Endothelial cell of umbilical vein (primary cell): Measurements from ENCODE around the gene SLC25A38. TPM values are rescaled to one million over a fixed set of nuclear protein-coding genes. Genes with fewer than 3 reads are reported as not detected.
"Not testable (repeated sequence)": the region's sequence is repeated elsewhere in the genome, so short reads cannot be mapped to it uniquely, and the experiment has no call there.

Source experiments
- BruUV-seq: library from RNA; stranded (reverse); fragments of 400-500 nt; replicated peaks from 2 replicates; lab custom pipeline; 2021; lab: Mats Ljungman, UMichigan
- CTCF ChIA-PET: fragments of 300-600, 350-600 bp; sonication (Branson Sonifier 250); formaldehyde crosslinking; loops from one replicate; lab custom pipeline; 2021; ENCODE audit warnings: antibody characterized with exemption, inconsistent platforms; lab: Charles Lee
- POLR2A ChIA-PET: fragments of 300-600, 350-600 bp; sonication (Branson Sonifier 250); formaldehyde crosslinking; loops from one replicate; lab custom pipeline; 2021; ENCODE audit warnings: antibody characterized with exemption, inconsistent platforms; lab: Charles Lee
- DNase-seq: peaks from one replicate; pipeline ENCODE4 v3.0.0-alpha.2; 2011; ENCODE audit warnings: low read depth, low spot score
- FAIRE-seq: peaks from 2 replicates; lab custom pipeline; 2011; peaks lifted over from hg19 to GRCh38; lab: Jason Lieb, UNC
- H2AFZ ChIP-seq: 2 replicates; pipeline ENCODE4 v1.6.0; 2012; ENCODE audit warnings: low read depth, low read length, control low read depth, inconsistent platforms
- H3K27ac ChIP-seq: 2 replicates; pipeline ENCODE4 v1.5.1; 2011; ENCODE audit warnings: low read depth, mild to moderate bottlenecking, control low read depth, low read length, moderate library complexity; ENCODE audit not compliant: insufficient read depth
- H3K27me3 ChIP-seq, 2 experiments: 2 replicates each; pipeline versions ENCODE4 v1.6.0 to v1.6.1; 2011; ENCODE audit warnings: low read length in 2 of 2, mixed read lengths in 1 of 2; ENCODE audit not compliant: control insufficient read depth in 2 of 2, insufficient read depth in 2 of 2
- H3K36me3 ChIP-seq, 2 experiments: 2 replicates in 1 of 2; 3 replicates in 1 of 2; pipeline ENCODE4 v1.5.1; 2011; ENCODE audit warnings: low read length in 2 of 2, mild to moderate bottlenecking in 1 of 2, moderate library complexity in 1 of 2; ENCODE audit not compliant: control insufficient read depth in 2 of 2, insufficient read depth in 2 of 2; ENCODE audit errors: extremely low read depth in 1 of 2
- H3K4me1 ChIP-seq: 3 replicates; pipeline ENCODE4 v1.5.1; 2011; ENCODE audit warnings: mild to moderate bottlenecking, low read length; ENCODE audit not compliant: control insufficient read depth, insufficient read depth; ENCODE audit errors: extremely low read depth
- H3K4me2 ChIP-seq: 2 replicates; pipeline ENCODE4 v1.6.1; 2011; ENCODE audit warnings: low read length, control low read depth, mixed read lengths; ENCODE audit not compliant: insufficient read depth
- H3K4me3 ChIP-seq, 3 experiments: fragments of 200-600 bp in 1 of 3; sonication (generic), shearing (Covaris generic) in 1 of 3; replicated peaks in 1 of 3; 2 replicates each; pipeline ENCODE4 v1.5.1; 2011 to 2016; ENCODE audit warnings: control low read depth in 3 of 3, low read length in 3 of 3, mild to moderate bottlenecking in 2 of 3, inconsistent platforms in 1 of 3, low read depth in 1 of 3, moderate library complexity in 1 of 3; ENCODE audit not compliant: insufficient read depth in 1 of 3
- H3K79me2 ChIP-seq: 2 replicates; pipeline ENCODE4 v1.6.0; 2012; ENCODE audit warnings: low read length, inconsistent platforms; ENCODE audit not compliant: control insufficient read depth, insufficient read depth
- H3K9ac ChIP-seq: replicated peaks from 2 replicates; pipeline ENCODE3; 2011; ENCODE audit warnings: low read length, control low read depth; ENCODE audit not compliant: insufficient read depth; ENCODE audit errors: extremely low read depth
- H3K9me1 ChIP-seq: replicated peaks from 3 replicates; pipeline ENCODE4 v1.6.0; 2011; ENCODE audit warnings: mild to moderate bottlenecking, low read length; ENCODE audit not compliant: control insufficient read depth, insufficient read depth; ENCODE audit errors: extremely low read depth
- H3K9me3 ChIP-seq: replicated peaks from 2 replicates; pipeline ENCODE4 v1.5.1; 2012; ENCODE audit warnings: low read length, inconsistent platforms; ENCODE audit not compliant: control insufficient read depth, insufficient read depth
- H4K20me1 ChIP-seq: replicated peaks from 2 replicates; pipeline ENCODE3; 2011; ENCODE audit warnings: mild to moderate bottlenecking, low read length; ENCODE audit not compliant: control insufficient read depth, insufficient read depth; ENCODE audit errors: extremely low read depth
- FOS ChIP-seq: IDR thresholded peaks from 2 replicates; pipeline ENCODE4 v1.6.1; 2011; ENCODE audit warnings: mild to moderate bottlenecking, low read length, moderate library complexity, borderline replicate concordance; ENCODE audit not compliant: insufficient read depth
- JUN ChIP-seq: IDR thresholded peaks from 2 replicates; pipeline ENCODE4 v1.6.1; 2011; ENCODE audit warnings: borderline replicate concordance, low read depth; ENCODE audit not compliant: insufficient read length, insufficient read depth
- POLR2A ChIP-seq: IDR thresholded peaks from 2 replicates; pipeline ENCODE4 v1.6.1; 2012; ENCODE audit warnings: low read depth, mild to moderate bottlenecking, control low read depth, low read length
- dilution Hi-C: fragments of 300-500 bp; cut with MboI; formaldehyde crosslinking; loops from one replicate; pipeline ENCODE4 v1.15.0; 2019; ENCODE audit warnings: low sequenced_read_pairs; ENCODE audit not compliant: extremely low pct_ligation_motif_present
- intact Hi-C: fragments of 100-400 bp; cut with micrococcal nuclease; formaldehyde crosslinking; loops from one replicate; pipeline ENCODE4 v1.10.0; 2022
- polyA plus RNA-seq, 4 experiments: library from polyadenylated mRNA; depleted of rRNA in 3 of 4; stranded (reverse) in 3 of 4; unstranded in 1 of 4; fragments of >200 nt; gene quantifications; 2 replicates each; pipeline versions ENCODE4 v1.2.1 to v1.2.3, GENCODE V29; 2011 to 2012; ENCODE audit warnings: missing spikeins in 1 of 4
- total RNA-seq: library from RNA; stranded (reverse); gene quantifications from 2 replicates; pipeline ENCODE4 v1.2.3, GENCODE V29; 2021

Gene SLC25A38
- total and polyA plus RNA-seq, 2 donors (not counting 3 experiments of a cell fraction or from before 2014, with no cell fraction given), result 20.0 to 31.1 TPM

- Histone ChIP-seq H3K4me2 (no peak overlapping the region), H3K36me3 (no peaks in the 10 kb centered on the region), H4K20me1 (no peaks in the 10 kb centered on the region), H3K27me3 (peaks cover 0 to 6% of the 10 kb centered on the region in 2 experiments), H3K9me1 (no peaks in the 10 kb centered on the region), H3K79me2 (no peaks in the 10 kb centered on the region), H3K9me3 (no peaks in the 10 kb centered on the region), H3K4me1 (no peaks in the 10 kb centered on the region), H3K4me3 (no peak overlapping the region), H3K9ac (no peak overlapping the region), H2AFZ (no peak overlapping the region), H3K27ac (no peak overlapping the region)
- ChIA-PET CTCF (no interaction called here), POLR2A (no interaction called here)
- dilution Hi-C loops (no loop called here), intact Hi-C loops (no loop called here)
- DNase-seq, result no peak
- TF ChIP-seq FOS (no peak), JUN (no peak), POLR2A (no peak)
- no peak for FAIRE-seq
- BruUV-seq, result no TSS peak
These were observed 20.4 kb upstream of the SLC25A38 start for GRCh38 chr3:39362812-39363211.

- H3K9me1 ChIP-seq, H3K27ac ChIP-seq, H3K79me2 ChIP-seq, FAIRE-seq, intact Hi-C loops, CTCF ChIA-PET, POLR2A ChIA-PET, H4K20me1 ChIP-seq, BruUV-seq, H2AFZ ChIP-seq, DNase-seq, H3K4me3 ChIP-seq, H3K36me3 ChIP-seq, dilution Hi-C loops, H3K4me1 ChIP-seq, H3K4me2 ChIP-seq, H3K9ac ChIP-seq, H3K9me3 ChIP-seq, H3K27me3 ChIP-seq: not testable (repeated sequence)
These were observed 12.7 kb upstream of the SLC25A38 start for GRCh38 chr3:39370450-39370849.
